SK-N-MC (cell line): ENCODE measurements around the gene MAML3.
A peak's percentile ranks its signal among the peaks of the same experiment; 100 is the strongest.

Experiments
- DNase-seq: peaks from one replicate; pipeline ENCODE4 v3.0.0-alpha.2; 2011; ENCODE audit warnings: low read depth, low spot score
- H3K27ac ChIP-seq: fragments of 200-600 bp; sonication (generic); 2 replicates; pipeline ENCODE4 v1.5.1; 2016; ENCODE audit warnings: mixed run types
- H3K36me3 ChIP-seq: fragments of 200-600 bp; sonication (generic); 2 replicates; pipeline ENCODE4 v1.6.1; 2017; ENCODE audit warnings: antibody characterized with exemption, low read length, mixed read lengths; ENCODE audit not compliant: insufficient read depth
- H3K4me3 ChIP-seq: fragments of 200-600 bp; sonication (generic); 2 replicates; pipeline ENCODE4 v1.5.1; 2016
- H3K9ac ChIP-seq: fragments of 200-600 bp; sonication (generic); 2 replicates; pipeline ENCODE4 v1.8.0; 2017; ENCODE audit warnings: mixed run types, mixed read lengths; ENCODE audit not compliant: insufficient read length
- H3K9me3 ChIP-seq: fragments of 200-600 bp; sonication (generic); 2 replicates; pipeline ENCODE4 v1.6.1; 2017; ENCODE audit warnings: low read depth, mild to moderate bottlenecking, antibody characterized with exemption, low read length, moderate library complexity, mixed read lengths
- EZH2 ChIP-seq: fragments of 200-600 bp; sonication (generic); IDR thresholded peaks from one replicate; pipeline ENCODE4 v1.6.1; 2017; ENCODE audit warnings: antibody characterized with exemption
- FOXP2 ChIP-seq: optimal IDR thresholded peaks from 2 replicates; pipeline ENCODE3; 2011; ENCODE audit warnings: mild to moderate bottlenecking, moderate library complexity; ENCODE audit not compliant: insufficient read depth; ENCODE audit errors: extremely low read length, control extremely low read depth
- POLR2AphosphoS5 ChIP-seq: IDR thresholded peaks from 2 replicates; pipeline ENCODE4 v1.6.1; 2012; ENCODE audit warnings: mild to moderate bottlenecking, low read depth, low read length, borderline replicate concordance

MAML3 gene

DNA sequence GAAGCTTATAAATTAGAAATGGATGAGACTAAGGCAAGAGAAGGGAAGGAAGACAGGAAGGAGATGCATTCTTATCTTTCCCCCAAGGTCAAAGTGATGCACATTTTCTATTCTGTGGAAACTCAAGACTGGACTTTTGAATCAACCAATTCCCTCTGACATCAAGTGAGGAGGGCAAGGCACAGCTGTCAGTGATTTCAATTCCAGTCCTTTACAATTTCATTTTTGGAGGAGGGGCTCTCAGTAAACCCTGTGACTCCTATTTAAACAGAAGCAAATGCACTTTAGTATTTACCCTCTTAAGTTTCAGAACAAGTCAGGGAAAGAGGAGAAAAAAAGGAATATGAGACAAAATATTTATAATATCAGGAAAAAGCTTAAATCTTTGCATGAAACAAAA lies 354.4 kb downstream of the MAML3 start:
- H3K9ac ChIP-seq: no peak overlapping the region
- H3K36me3 ChIP-seq: no peaks in the 10 kb centered on the region
- H3K4me3 ChIP-seq: no peak overlapping the region
- no peak for DNase-seq
- no peak overlapping the region for H3K27ac ChIP-seq
- TF ChIP-seq FOXP2 (no peak), POLR2AphosphoS5 (no peak), EZH2 (no peak)
- H3K9me3 ChIP-seq: no peaks in the 10 kb centered on the region

GRCh38 chr4:139798456-139798855 lies 355.5 kb downstream of the MAML3 start:
- Histone ChIP-seq H3K36me3 (no peaks in the 10 kb centered on the region), H3K9ac (no peak overlapping the region), H3K9me3 (no peaks in the 10 kb centered on the region), H3K27ac (no peak overlapping the region), H3K4me3 (no peak overlapping the region)
- TF ChIP-seq FOXP2 (no peak), EZH2 (no peak), POLR2AphosphoS5 (no peak)
- DNase-seq: no peak

DNA sequence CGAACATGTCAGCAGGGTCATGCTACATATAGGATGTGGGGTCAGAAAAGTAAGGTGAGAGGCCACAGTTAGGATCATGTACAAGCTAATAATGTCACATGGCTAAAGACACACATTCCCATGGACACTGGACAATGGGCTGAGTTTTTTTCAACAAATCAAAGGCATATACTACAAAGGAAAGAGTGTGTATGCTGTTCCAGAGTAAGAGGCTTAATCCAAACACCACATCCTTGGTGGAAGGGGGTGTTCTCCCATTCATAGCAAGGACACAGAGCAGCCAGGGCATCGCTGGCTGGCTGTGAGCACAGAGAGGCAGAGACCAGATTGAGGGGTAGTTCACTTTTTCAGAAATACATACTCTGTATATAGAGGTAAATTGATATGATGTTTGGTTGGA lies 356.7 kb downstream of the MAML3 start:
- Histone ChIP-seq H3K36me3 (no peaks in the 10 kb centered on the region), H3K27ac (no peak overlapping the region), H3K9ac (no peak overlapping the region), H3K4me3 (no peak overlapping the region), H3K9me3 (no peaks in the 10 kb centered on the region)
- no peak for DNase-seq
- TF ChIP-seq POLR2AphosphoS5 (no peak), FOXP2 (no peak), EZH2 (no peak)

GRCh38 chr4:139795527-139796314 lies 358.3 kb downstream of the MAML3 start:
- peak overlapping the region; percentile 84 for H3K27ac ChIP-seq
- H3K36me3 ChIP-seq: no peaks in the 10 kb centered on the region
- peak overlapping the region; percentile 63 for H3K4me3 ChIP-seq
- H3K9ac ChIP-seq: peak overlapping the region; percentile 35
- no peaks in the 10 kb centered on the region for H3K9me3 ChIP-seq
- DNase-seq: no peak
- no peak for TF ChIP-seq EZH2
- TF ChIP-seq FOXP2: no peak
- no peak for TF ChIP-seq POLR2AphosphoS5

DNA sequence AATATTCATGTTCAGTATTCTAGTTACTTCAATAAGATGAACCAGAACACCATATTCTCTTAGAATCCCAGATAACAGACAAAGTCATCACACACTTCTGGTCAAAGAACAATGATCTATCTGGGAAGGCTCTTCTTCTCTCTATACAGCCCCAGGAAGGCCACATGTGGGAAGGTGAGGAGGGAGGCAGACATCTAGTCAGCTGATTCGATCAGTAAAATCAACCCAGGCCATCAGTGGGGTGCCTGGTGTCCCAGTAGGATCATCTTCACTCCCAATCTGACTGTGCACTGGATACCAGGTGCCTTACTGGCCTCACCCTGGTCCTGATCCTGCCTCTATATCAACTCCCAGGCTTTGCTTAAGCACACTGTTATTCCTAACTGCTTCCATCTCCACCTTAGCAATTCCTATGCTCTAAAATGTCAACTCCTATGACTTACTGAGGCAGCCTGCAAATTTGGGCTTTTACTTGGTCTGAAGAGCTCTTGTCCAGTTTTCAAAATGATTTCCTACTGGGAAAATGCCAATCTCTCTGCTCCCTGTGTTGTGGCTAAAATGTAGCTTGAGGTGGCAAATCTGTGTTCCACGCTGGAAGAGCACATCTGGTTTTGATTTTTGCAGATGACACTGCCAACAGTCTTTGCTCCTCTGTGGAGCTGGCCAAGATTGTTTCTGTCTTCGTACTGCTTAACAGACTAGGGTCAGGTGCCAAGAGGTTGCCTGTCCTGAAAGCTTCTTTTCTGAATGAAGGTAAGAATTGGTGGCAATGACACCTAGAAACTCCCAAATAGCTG lies 359.6 kb downstream of the MAML3 start:
- Histone ChIP-seq H3K27ac (peak overlapping the region; percentile 84), H3K36me3 (no peaks in the 10 kb centered on the region), H3K4me3 (peak overlapping the region; percentile 63), H3K9ac (peak overlapping the region; percentile 35), H3K9me3 (no peaks in the 10 kb centered on the region)
- TF ChIP-seq POLR2AphosphoS5 (no peak; the same call in 1 of the 2 replicates), FOXP2 (peak; percentile 72)
- no peak for DNase-seq

DNA sequence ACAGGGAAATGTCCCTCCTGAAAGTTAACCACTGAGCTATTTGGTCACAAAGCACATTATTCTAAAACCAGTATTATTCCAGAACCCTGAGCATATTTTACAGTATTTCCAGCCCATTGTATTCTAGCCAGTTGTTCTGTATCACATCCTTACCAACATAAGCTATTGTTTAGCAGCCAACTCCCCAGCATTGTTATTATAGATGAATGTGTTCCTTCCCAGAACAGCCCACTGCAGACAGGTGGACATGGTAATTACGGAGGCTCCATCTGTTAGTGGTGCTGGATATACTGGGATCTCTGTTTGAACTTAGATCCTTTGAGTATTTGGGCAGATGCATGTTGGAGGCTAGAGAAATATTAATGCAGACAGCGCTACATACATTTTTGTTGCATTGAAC lies 362.3 kb downstream of the MAML3 start:
- H3K9me3 ChIP-seq: no peaks in the 10 kb centered on the region
- no peak for TF ChIP-seq POLR2AphosphoS5
- H3K36me3 ChIP-seq: no peaks in the 10 kb centered on the region
- no peak overlapping the region for H3K4me3 ChIP-seq
- H3K9ac ChIP-seq: no peak overlapping the region
- H3K27ac ChIP-seq: no peak overlapping the region
- no peak for DNase-seq

GRCh38 chr4:139790291-139790690 lies 363.7 kb downstream of the MAML3 start:
- H3K9me3 ChIP-seq: no peaks in the 10 kb centered on the region
- no peak overlapping the region for H3K27ac ChIP-seq
- no peak overlapping the region for H3K9ac ChIP-seq
- DNase-seq: no peak
- H3K36me3 ChIP-seq: no peaks in the 10 kb centered on the region
- TF ChIP-seq FOXP2 (no peak), POLR2AphosphoS5 (no peak), EZH2 (no peak)
- no peak overlapping the region for H3K4me3 ChIP-seq

GRCh38 chr4:139789096-139789654 lies 364.8 kb downstream of the MAML3 start:
- no peaks in the 10 kb centered on the region for H3K36me3 ChIP-seq
- H3K4me3 ChIP-seq: no peak overlapping the region
- TF ChIP-seq EZH2 (no peak), FOXP2 (no peak), POLR2AphosphoS5 (no peak)
- no peak overlapping the region for H3K9ac ChIP-seq
- no peaks in the 10 kb centered on the region for H3K9me3 ChIP-seq
- no peak for DNase-seq
- H3K27ac ChIP-seq: no peak overlapping the region
